HCT116 (cell line): Measurements from ENCODE around the gene CTBP2. TPM values are rescaled to one million over a fixed set of nuclear protein-coding genes. Genes with fewer than 3 reads are reported as not detected.

ENCODE experiments used
- ATAC-seq: fragments of 200-7000 bp; cut with Tn5 transposase; 2 replicates; pipeline ENCODE4 v1.9.1; 2020; ENCODE audit warnings: mild to moderate bottlenecking, moderate library complexity
- BruUV-seq: library from RNA; stranded (reverse); fragments of 400-500 nt; replicated peaks from 2 replicates; lab custom pipeline; 2021; lab: Mats Ljungman, UMichigan
- CTCF ChIA-PET: fragments of 300-600 bp; sonication (Branson Sonifier 250); formaldehyde crosslinking; loops from one replicate; lab custom pipeline; 2021; ENCODE audit warnings: antibody characterized with exemption; lab: Charles Lee
- POLR2A ChIA-PET: fragments of 300-600, 350-600 bp; sonication (Branson Sonifier 250); formaldehyde crosslinking; loops from one replicate; lab custom pipeline; 2021; ENCODE audit warnings: antibody characterized with exemption; lab: Charles Lee
- RAD21 ChIA-PET, 2 experiments: fragments of 300-600 bp; sonication (Branson Sonifier 250); formaldehyde crosslinking; loops; one replicate each; lab custom pipeline; 2023; ENCODE audit warnings: low total read pairs in 2 of 2; ENCODE audit not compliant: uncharacterized antibody in 2 of 2, unreplicated experiment in 2 of 2, low non-redundant PET in 1 of 2; lab: Charles Lee
- DNase-seq: peaks from one replicate; pipeline ENCODE4 v3.0.0-alpha.2; 2010; ENCODE audit warnings: low read depth, low spot score
- H2AFZ ChIP-seq: fragments of 200-600 bp; shearing (Covaris generic), sonication (generic); 2 replicates; pipeline ENCODE4 v1.6.1; 2017; ENCODE audit warnings: low read depth, mixed run types, mixed read lengths, antibody characterized with exemption, low read length; ENCODE audit not compliant: poor library complexity, severe bottlenecking
- H3K27ac ChIP-seq: 2 replicates; pipeline ENCODE4 v1.5.1; 2012; ENCODE audit warnings: low read depth, low read length
- H3K27me3 ChIP-seq: fragments of 200-600 bp; sonication (generic); 2 replicates; pipeline ENCODE4 v1.6.1; 2016; ENCODE audit warnings: mixed run types, low read length, mixed read lengths; ENCODE audit not compliant: insufficient read depth
- H3K36me3 ChIP-seq, 2 experiments: fragments of 200-500 bp in 1 of 2; fragments of 200-600 bp in 1 of 2; sonication (Bioruptor generic) in 1 of 2; sonication (generic) in 1 of 2; 2 replicates each; pipeline versions ENCODE4 v1.5.1 to v1.6.1; 2014 to 2016; ENCODE audit warnings: low read length in 2 of 2, inconsistent platforms in 1 of 2, mixed read lengths in 1 of 2, mixed run types in 1 of 2; ENCODE audit not compliant: insufficient read depth in 2 of 2, control insufficient read depth in 1 of 2
- H3K4me1 ChIP-seq, 2 experiments: fragments of 200-600 bp in 1 of 2; sonication (generic) in 1 of 2; 2 replicates each; pipeline versions ENCODE4 v1.5.1 to v1.6.1; 2012 to 2017; ENCODE audit warnings: low read length in 2 of 2, inconsistent platforms in 1 of 2, mild to moderate bottlenecking in 1 of 2, mixed read lengths in 1 of 2, mixed run types in 1 of 2, moderate library complexity in 1 of 2; ENCODE audit not compliant: insufficient read depth in 2 of 2, control insufficient read depth in 1 of 2
- H3K4me2 ChIP-seq: fragments of 200-600 bp; sonication (generic); 2 replicates; pipeline ENCODE4 v1.6.1; 2017; ENCODE audit warnings: mixed run types, low read length, mixed read lengths
- H3K4me3 ChIP-seq, 2 experiments: fragments of 200-600 bp in 1 of 2; sonication (generic) in 1 of 2; replicated peaks in 1 of 2; 2 replicates each; pipeline ENCODE4 v1.5.1; 2011 to 2016; ENCODE audit warnings: low read length in 2 of 2, control low read depth in 1 of 2, low read depth in 1 of 2, mild to moderate bottlenecking in 1 of 2, mixed read lengths in 1 of 2, mixed run types in 1 of 2
- H3K79me2 ChIP-seq: fragments of 200-600 bp; sonication (generic); 2 replicates; pipeline ENCODE4 v1.6.1; 2017; ENCODE audit warnings: mild to moderate bottlenecking, mixed run types, low read length, moderate library complexity, mixed read lengths; ENCODE audit not compliant: insufficient read depth
- H3K9ac ChIP-seq: fragments of 200-600 bp; sonication (generic); 2 replicates; pipeline ENCODE4 v1.6.1; 2016; ENCODE audit warnings: low read length, mixed read lengths
- H3K9me2 ChIP-seq: fragments of 200-600 bp; sonication (generic), shearing (Covaris generic); 2 replicates; pipeline ENCODE4 v1.6.1; 2017; ENCODE audit warnings: mixed run types, mild to moderate bottlenecking, moderate library complexity; ENCODE audit not compliant: insufficient read depth
- H3K9me3 ChIP-seq, 2 experiments: fragments of 200-500 bp in 1 of 2; fragments of 200-600 bp in 1 of 2; sonication (Bioruptor generic) in 1 of 2; sonication (generic) in 1 of 2; 2 replicates each; pipeline ENCODE4 v1.6.1; 2014 to 2017; ENCODE audit warnings: low read length in 2 of 2, mixed read lengths in 2 of 2, inconsistent platforms in 1 of 2, low read depth in 1 of 2, mild to moderate bottlenecking in 1 of 2, mixed run types in 1 of 2, moderate library complexity in 1 of 2; ENCODE audit not compliant: control insufficient read depth in 1 of 2, insufficient read depth in 1 of 2
- H4K20me1 ChIP-seq: fragments of 200-600 bp; sonication (generic), shearing (Covaris generic); 2 replicates; pipeline ENCODE4 v1.6.1; 2017; ENCODE audit warnings: mixed run types, mild to moderate bottlenecking, moderate library complexity; ENCODE audit not compliant: insufficient read depth
- CBX3 ChIP-seq: IDR thresholded peaks from 2 replicates; pipeline ENCODE4 v1.6.1; 2012; ENCODE audit warnings: low read depth
- CEBPB ChIP-seq: IDR thresholded peaks from 2 replicates; pipeline ENCODE4 v1.6.1; 2012; ENCODE audit warnings: low read depth
- EGR1 ChIP-seq: IDR thresholded peaks from 2 replicates; pipeline ENCODE4 v1.6.1; 2012; ENCODE audit warnings: low read depth
- ELF1 ChIP-seq: IDR thresholded peaks from 2 replicates; pipeline ENCODE4 v1.6.1; 2012; ENCODE audit warnings: low read depth, borderline replicate concordance
- EZH2 ChIP-seq: fragments of 200-600 bp; sonication (generic); IDR thresholded peaks from 2 replicates; pipeline ENCODE4 v1.6.1; 2017; ENCODE audit warnings: antibody characterized with exemption, mixed run types
- FOSL1 ChIP-seq: IDR thresholded peaks from 2 replicates; pipeline ENCODE4 v1.6.1; 2012; ENCODE audit warnings: low read depth
- JUND ChIP-seq: IDR thresholded peaks from 2 replicates; pipeline ENCODE4 v1.6.1; 2012
- POLR2A ChIP-seq: IDR thresholded peaks from 2 replicates; pipeline ENCODE4 v1.7.0; 2011; ENCODE audit warnings: borderline replicate concordance; ENCODE audit not compliant: insufficient read depth, insufficient read length; ENCODE audit errors: extremely low read depth
- RAD21 ChIP-seq: IDR thresholded peaks from 2 replicates; pipeline ENCODE4 v1.6.1; 2012; ENCODE audit warnings: low read depth, mild to moderate bottlenecking
- SP1 ChIP-seq: IDR thresholded peaks from 2 replicates; pipeline ENCODE4 v1.6.1; 2012; ENCODE audit warnings: low read depth
- SRF ChIP-seq: IDR thresholded peaks from 2 replicates; pipeline ENCODE4 v1.6.1; 2012; ENCODE audit warnings: low read depth
- YY1 ChIP-seq: IDR thresholded peaks from 2 replicates; pipeline ENCODE4 v1.6.1; 2011; ENCODE audit warnings: low read length, low read depth, moderate library complexity, mild to moderate bottlenecking; ENCODE audit not compliant: insufficient replicate concordance; ENCODE audit errors: extremely low read depth
- ZFX ChIP-seq: fragments of 450-650 bp; IDR thresholded peaks from 2 replicates; pipeline ENCODE4 v1.6.1; 2017
- ZNF274 ChIP-seq: fragments of 200-500 bp; sonication (Bioruptor generic); IDR thresholded peaks from 2 replicates; pipeline ENCODE4 v1.6.1; 2014; ENCODE audit warnings: mild to moderate bottlenecking, low read depth, low read length, inconsistent platforms
- intact Hi-C: fragments of 100-400 bp; cut with micrococcal nuclease; formaldehyde crosslinking; loops from 2 replicates; pipeline ENCODE4 v1.10.0; 2022
- total RNA-seq: library from RNA; stranded (reverse); gene quantifications from one replicate; pipeline ENCODE4 v1.2.1, GENCODE V29; 2021; ENCODE audit not compliant: unreplicated experiment
- TF ChIP-seq, protein P1 (sequence below), 3 experiments: fragments of 200-600 bp in 1 of 3; sonication (generic) in 1 of 3; IDR thresholded peaks in 2 of 3; conservative IDR thresholded peaks in 1 of 3; 2 replicates each; pipeline ENCODE4 v1.5.1; 2012 to 2017; ENCODE audit warnings: low read depth in 2 of 3, low read length in 2 of 3, antibody characterized with exemption in 1 of 3, borderline replicate concordance in 1 of 3, control low read depth in 1 of 3, mild to moderate bottlenecking in 1 of 3, mixed read lengths in 1 of 3, mixed run types in 1 of 3, moderate library complexity in 1 of 3; ENCODE audit not compliant: insufficient read depth in 1 of 3
- TF ChIP-seq, protein P2 (sequence below): IDR thresholded peaks from 2 replicates; pipeline ENCODE4 v1.6.1; 2012; ENCODE audit warnings: low read depth
- TF ChIP-seq, protein P3 (sequence below): IDR thresholded peaks from 2 replicates; pipeline ENCODE4 v1.6.1; 2012
- TF ChIP-seq, protein P4 (sequence below): IDR thresholded peaks from 2 replicates; pipeline ENCODE4 v1.6.1; 2011; ENCODE audit warnings: mild to moderate bottlenecking, low read length, moderate library complexity; ENCODE audit not compliant: insufficient replicate concordance; ENCODE audit errors: extremely low read depth

CTBP2 gene
- total RNA-seq, 1 experiment from 2014 or later, result 144 TPM

DNA sequence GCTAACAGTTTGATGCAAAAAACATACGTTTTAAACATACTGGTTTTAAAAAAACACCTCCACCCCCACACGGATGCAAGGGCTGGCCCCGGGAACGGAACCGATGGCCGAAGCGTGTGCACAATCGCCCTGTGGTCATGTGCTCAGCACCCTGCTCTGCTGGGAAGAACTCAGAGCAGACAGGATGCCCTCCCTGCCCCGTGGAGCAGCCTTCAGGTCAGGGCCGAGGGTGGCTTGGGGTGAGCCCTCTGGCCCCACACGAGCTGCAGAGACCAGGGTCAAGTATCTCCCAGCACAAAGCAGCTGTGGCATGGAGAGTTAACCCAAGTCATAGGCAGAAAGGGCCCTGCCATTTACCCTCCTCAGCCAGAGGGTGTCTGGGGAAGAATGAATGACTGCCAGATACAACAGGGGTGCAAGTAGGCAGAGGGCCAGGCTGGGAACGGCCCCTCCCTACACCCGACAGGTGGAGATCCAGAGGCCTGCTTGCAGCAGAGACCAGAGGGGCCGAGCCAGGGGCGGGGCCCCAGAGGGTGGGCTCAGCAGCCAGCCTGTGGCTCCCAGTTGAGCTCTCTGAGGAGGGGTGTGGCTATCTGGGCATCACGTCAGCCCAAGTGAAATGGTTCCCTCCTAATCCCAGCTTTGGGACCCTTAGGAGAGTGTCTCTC is 161.6 kb downstream of the CTBP2 start:
- ChIA-PET POLR2A (no interaction called here), RAD21 (interaction anchor here in 1 of 2 experiments (0.7 kb wide), 1 partner anchor 15 kb away, joined by 5 read pairs; no protein-coding TSS in a partner anchor), CTCF (no interaction called here)
- BruUV-seq, result no TSS peak
- no peak for TF ChIP-seq FOSL1
- TF ChIP-seq, protein P1, sequence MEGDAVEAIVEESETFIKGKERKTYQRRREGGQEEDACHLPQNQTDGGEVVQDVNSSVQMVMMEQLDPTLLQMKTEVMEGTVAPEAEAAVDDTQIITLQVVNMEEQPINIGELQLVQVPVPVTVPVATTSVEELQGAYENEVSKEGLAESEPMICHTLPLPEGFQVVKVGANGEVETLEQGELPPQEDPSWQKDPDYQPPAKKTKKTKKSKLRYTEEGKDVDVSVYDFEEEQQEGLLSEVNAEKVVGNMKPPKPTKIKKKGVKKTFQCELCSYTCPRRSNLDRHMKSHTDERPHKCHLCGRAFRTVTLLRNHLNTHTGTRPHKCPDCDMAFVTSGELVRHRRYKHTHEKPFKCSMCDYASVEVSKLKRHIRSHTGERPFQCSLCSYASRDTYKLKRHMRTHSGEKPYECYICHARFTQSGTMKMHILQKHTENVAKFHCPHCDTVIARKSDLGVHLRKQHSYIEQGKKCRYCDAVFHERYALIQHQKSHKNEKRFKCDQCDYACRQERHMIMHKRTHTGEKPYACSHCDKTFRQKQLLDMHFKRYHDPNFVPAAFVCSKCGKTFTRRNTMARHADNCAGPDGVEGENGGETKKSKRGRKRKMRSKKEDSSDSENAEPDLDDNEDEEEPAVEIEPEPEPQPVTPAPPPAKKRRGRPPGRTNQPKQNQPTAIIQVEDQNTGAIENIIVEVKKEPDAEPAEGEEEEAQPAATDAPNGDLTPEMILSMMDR (IDR thresholded peaks at IDR 0.05 in 2 of 3, conservative IDR thresholded peaks at IDR 0.05 in 1 of 3; ENCODE audit: borderline replicate concordance in 1 of 3, insufficient read depth in 1 of 3, low read depth in 2 of 3, low read length in 2 of 3), result no peak
- TF ChIP-seq, protein P2, sequence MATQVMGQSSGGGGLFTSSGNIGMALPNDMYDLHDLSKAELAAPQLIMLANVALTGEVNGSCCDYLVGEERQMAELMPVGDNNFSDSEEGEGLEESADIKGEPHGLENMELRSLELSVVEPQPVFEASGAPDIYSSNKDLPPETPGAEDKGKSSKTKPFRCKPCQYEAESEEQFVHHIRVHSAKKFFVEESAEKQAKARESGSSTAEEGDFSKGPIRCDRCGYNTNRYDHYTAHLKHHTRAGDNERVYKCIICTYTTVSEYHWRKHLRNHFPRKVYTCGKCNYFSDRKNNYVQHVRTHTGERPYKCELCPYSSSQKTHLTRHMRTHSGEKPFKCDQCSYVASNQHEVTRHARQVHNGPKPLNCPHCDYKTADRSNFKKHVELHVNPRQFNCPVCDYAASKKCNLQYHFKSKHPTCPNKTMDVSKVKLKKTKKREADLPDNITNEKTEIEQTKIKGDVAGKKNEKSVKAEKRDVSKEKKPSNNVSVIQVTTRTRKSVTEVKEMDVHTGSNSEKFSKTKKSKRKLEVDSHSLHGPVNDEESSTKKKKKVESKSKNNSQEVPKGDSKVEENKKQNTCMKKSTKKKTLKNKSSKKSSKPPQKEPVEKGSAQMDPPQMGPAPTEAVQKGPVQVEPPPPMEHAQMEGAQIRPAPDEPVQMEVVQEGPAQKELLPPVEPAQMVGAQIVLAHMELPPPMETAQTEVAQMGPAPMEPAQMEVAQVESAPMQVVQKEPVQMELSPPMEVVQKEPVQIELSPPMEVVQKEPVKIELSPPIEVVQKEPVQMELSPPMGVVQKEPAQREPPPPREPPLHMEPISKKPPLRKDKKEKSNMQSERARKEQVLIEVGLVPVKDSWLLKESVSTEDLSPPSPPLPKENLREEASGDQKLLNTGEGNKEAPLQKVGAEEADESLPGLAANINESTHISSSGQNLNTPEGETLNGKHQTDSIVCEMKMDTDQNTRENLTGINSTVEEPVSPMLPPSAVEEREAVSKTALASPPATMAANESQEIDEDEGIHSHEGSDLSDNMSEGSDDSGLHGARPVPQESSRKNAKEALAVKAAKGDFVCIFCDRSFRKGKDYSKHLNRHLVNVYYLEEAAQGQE, result no peak
- TF ChIP-seq ZNF274, result no peak
- TF ChIP-seq CEBPB, result no peak
- no peak for TF ChIP-seq EGR1
- TF ChIP-seq POLR2A, result no peak
- TF ChIP-seq EZH2, result no peak
- no peak for TF ChIP-seq RAD21
- no peak for TF ChIP-seq ELF1
- TF ChIP-seq, protein P3, sequence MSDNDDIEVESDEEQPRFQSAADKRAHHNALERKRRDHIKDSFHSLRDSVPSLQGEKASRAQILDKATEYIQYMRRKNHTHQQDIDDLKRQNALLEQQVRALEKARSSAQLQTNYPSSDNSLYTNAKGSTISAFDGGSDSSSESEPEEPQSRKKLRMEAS, result no peak
- TF ChIP-seq, protein P4, sequence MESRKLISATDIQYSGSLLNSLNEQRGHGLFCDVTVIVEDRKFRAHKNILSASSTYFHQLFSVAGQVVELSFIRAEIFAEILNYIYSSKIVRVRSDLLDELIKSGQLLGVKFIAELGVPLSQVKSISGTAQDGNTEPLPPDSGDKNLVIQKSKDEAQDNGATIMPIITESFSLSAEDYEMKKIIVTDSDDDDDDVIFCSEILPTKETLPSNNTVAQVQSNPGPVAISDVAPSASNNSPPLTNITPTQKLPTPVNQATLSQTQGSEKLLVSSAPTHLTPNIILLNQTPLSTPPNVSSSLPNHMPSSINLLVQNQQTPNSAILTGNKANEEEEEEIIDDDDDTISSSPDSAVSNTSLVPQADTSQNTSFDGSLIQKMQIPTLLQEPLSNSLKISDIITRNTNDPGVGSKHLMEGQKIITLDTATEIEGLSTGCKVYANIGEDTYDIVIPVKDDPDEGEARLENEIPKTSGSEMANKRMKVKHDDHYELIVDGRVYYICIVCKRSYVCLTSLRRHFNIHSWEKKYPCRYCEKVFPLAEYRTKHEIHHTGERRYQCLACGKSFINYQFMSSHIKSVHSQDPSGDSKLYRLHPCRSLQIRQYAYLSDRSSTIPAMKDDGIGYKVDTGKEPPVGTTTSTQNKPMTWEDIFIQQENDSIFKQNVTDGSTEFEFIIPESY, result no peak
- TF ChIP-seq CBX3, result no peak
- no peak for TF ChIP-seq SRF
- no peak for TF ChIP-seq ZFX
- no peak for TF ChIP-seq JUND
- no peak for TF ChIP-seq SP1
- TF ChIP-seq YY1, result no peak
- Histone ChIP-seq H3K4me2 (no peak overlapping the region), H2AFZ (no peak overlapping the region), H3K9me3 (no peaks in the 10 kb centered on the region), H3K9me2 (no peaks in the 10 kb centered on the region), H3K4me3 (no peak overlapping the region), H3K4me1 (no peaks in the 10 kb centered on the region), H3K27ac (no peak overlapping the region), H3K36me3 (peaks cover 40 to 49% of the 10 kb centered on the region in 2 experiments), H3K79me2 (peaks cover 6% of the 10 kb centered on the region; the same call in 1 of the 2 replicates), H4K20me1 (no peaks in the 10 kb centered on the region), H3K27me3 (no peaks in the 10 kb centered on the region), H3K9ac (no peak overlapping the region)
- DNase-seq (no peak), ATAC-seq (no peak)
- intact Hi-C loops, result loop anchor here (10.0 kb wide), 1 partner anchor 346 kb away; no protein-coding TSS in a partner anchor
